GM12878 (cell line): ENCODE data around the gene KAT2B. TPM values are rescaled to one million over a fixed set of nuclear protein-coding genes. Genes with fewer than 3 reads are reported as not detected.

Experiments used
- ATAC-seq: fragments of 200-7000 bp; cut with Tn5 transposase; 3 replicates; pipeline ENCODE4 v1.9.1; 2020; ENCODE audit warnings: mild to moderate bottlenecking, moderate library complexity
- BruUV-seq: library from RNA; stranded (reverse); fragments of 400-500 nt; replicated peaks from 2 replicates; lab custom pipeline; 2021; lab: Mats Ljungman, UMichigan
- CTCF ChIA-PET: fragments of 300-600 bp; sonication (Branson Sonifier 250); formaldehyde crosslinking; extraction: SDS; loops from one replicate; lab custom pipeline; 2021; ENCODE audit warnings: inconsistent platforms; lab: Yijun Ruan, JAX
- POLR2A ChIA-PET: fragments of 350-600 bp; formaldehyde crosslinking; extraction: SDS; loops from one replicate; lab custom pipeline; 2021; ENCODE audit warnings: inconsistent platforms; lab: Charles Lee
- RAD21 ChIA-PET: fragments of 300-600 bp; sonication (Branson Sonifier 250); formaldehyde crosslinking; loops from one replicate; lab custom pipeline; 2023; ENCODE audit warnings: antibody characterized with exemption; ENCODE audit not compliant: unreplicated experiment; lab: Charles Lee
- SMC1A ChIA-PET: fragments of 300-600 bp; sonication (Branson Sonifier 250); formaldehyde crosslinking; loops from one replicate; lab custom pipeline; 2023; ENCODE audit not compliant: unreplicated experiment, uncharacterized antibody; lab: Charles Lee
- DNase-seq: peaks from one replicate; pipeline ENCODE4 v3.0.0-alpha.2; 2011; ENCODE audit warnings: low read depth, low spot score
- FAIRE-seq: peaks from 3 replicates; lab custom pipeline; 2011; peaks lifted over from hg19 to GRCh38; lab: Jason Lieb, UNC
- H2AFZ ChIP-seq: 2 replicates; pipeline ENCODE4 v1.6.0; 2011; ENCODE audit warnings: low read depth, low read length, control low read depth; ENCODE audit not compliant: control insufficient read depth
- H3K27ac ChIP-seq: 2 replicates; pipeline ENCODE4 v1.5.1; 2011; ENCODE audit warnings: control low read depth; ENCODE audit not compliant: control insufficient read depth, insufficient read depth
- H3K27me3 ChIP-seq, 2 experiments: replicated peaks in 1 of 2; 2 replicates each; pipeline versions ENCODE4 v1.6.0 to v1.6.1; 2011; ENCODE audit warnings: low read length in 1 of 2; ENCODE audit not compliant: control insufficient read depth in 2 of 2, insufficient read depth in 2 of 2
- H3K36me3 ChIP-seq, 2 experiments: 2 replicates each; pipeline ENCODE4 v1.5.1; 2011; ENCODE audit warnings: low read length in 1 of 2; ENCODE audit not compliant: control insufficient read depth in 2 of 2, insufficient read depth in 2 of 2
- H3K4me1 ChIP-seq: 2 replicates; pipeline ENCODE4 v1.6.1; 2011; ENCODE audit warnings: mild to moderate bottlenecking, low read length, moderate library complexity, mixed read lengths; ENCODE audit not compliant: control insufficient read depth, insufficient read depth
- H3K4me2 ChIP-seq: 2 replicates; pipeline ENCODE4 v1.6.0; 2011; ENCODE audit warnings: control low read depth; ENCODE audit not compliant: control insufficient read depth, insufficient read depth
- H3K4me3 ChIP-seq: fragments of 200-600 bp; sonication (generic); 2 replicates; pipeline ENCODE4 v1.5.1; 2016
- H3K79me2 ChIP-seq: 2 replicates; pipeline ENCODE4 v1.6.0; 2011; ENCODE audit warnings: low read length; ENCODE audit not compliant: control insufficient read depth, insufficient read depth
- H3K9ac ChIP-seq: 2 replicates; pipeline ENCODE4 v1.8.0; 2011; ENCODE audit warnings: low read length, control low read depth, mixed read lengths; ENCODE audit not compliant: control insufficient read depth, insufficient read depth
- H3K9me3 ChIP-seq: replicated peaks from 3 replicates; pipeline ENCODE4 v1.5.1; 2011; ENCODE audit warnings: mild to moderate bottlenecking, low read length; ENCODE audit not compliant: control insufficient read depth, insufficient read depth
- H4K20me1 ChIP-seq: 2 replicates; pipeline ENCODE4 v1.6.0; 2011; ENCODE audit not compliant: control insufficient read depth, insufficient read depth
- CEBPB ChIP-seq, 2 experiments: fragments of 150-350 bp in 1 of 2; IDR thresholded peaks; 2 replicates each; pipeline ENCODE4 v1.6.1; 2012 to 2014; ENCODE audit warnings: low read depth in 2 of 2, low read length in 2 of 2, borderline replicate concordance in 1 of 2, inconsistent platforms in 1 of 2
- HDAC2 ChIP-seq: fragments of 200-600 bp; sonication (generic); IDR thresholded peaks from 2 replicates; pipeline ENCODE4 v1.6.1; 2017
- MEF2B ChIP-seq: fragments of 450-650 bp; IDR thresholded peaks from 2 replicates; pipeline ENCODE4 v1.6.1; 2018; ENCODE audit warnings: mild to moderate bottlenecking, moderate library complexity; ENCODE audit not compliant: partially characterized antibody, poor library complexity, severe bottlenecking
- NKRF ChIP-seq: fragments of 450-650 bp; conservative IDR thresholded peaks from 2 replicates; pipeline ENCODE4 v1.6.1; 2017; ENCODE audit warnings: mild to moderate bottlenecking, moderate library complexity
- NR2C2 ChIP-seq: IDR thresholded peaks from 2 replicates; pipeline ENCODE4 v1.6.1; 2011; ENCODE audit warnings: borderline replicate concordance, low read depth; ENCODE audit not compliant: control insufficient read depth, insufficient read length
- RUNX3 ChIP-seq: IDR thresholded peaks from 2 replicates; pipeline ENCODE4 v1.6.1; 2012; ENCODE audit warnings: low read length, inconsistent platforms
- SIN3A ChIP-seq: IDR thresholded peaks from 2 replicates; pipeline ENCODE4 v1.6.1; 2012; ENCODE audit warnings: low read depth, low read length, improper control_type of control experiment
- ZBED1 ChIP-seq: IDR thresholded peaks from 2 replicates; pipeline ENCODE4 v1.6.1; 2016; ENCODE audit warnings: borderline replicate concordance
- WGBS: methylation state at CpG from one replicate; pipeline ENCODE4 v1.1.6; 2016; ENCODE audit warnings: low lambda C conversion rate; ENCODE audit not compliant: insufficient replicate concordance, insufficient coverage; ENCODE audit errors: missing lambda C conversion rate; 5-methylcytosine and 5-hydroxymethylcytosine counted together
- in situ Hi-C: fragments of 300-500 bp; cut with MboI; formaldehyde crosslinking; loops from 9 replicates; pipeline ENCODE4 v1.14.3; 2018; ENCODE audit warnings: mixed read lengths
- intact Hi-C: fragments of 100-400 bp; cut with micrococcal nuclease; formaldehyde crosslinking; loops from one replicate; pipeline ENCODE4 v1.14.2; 2022; ENCODE audit not compliant: unreplicated experiment
- polyA plus RNA-seq, 11 experiments: library from polyadenylated mRNA; depleted of rRNA in 4 of 11; unstranded in 6 of 11; stranded (reverse) in 5 of 11; fragments of >200 nt; fragmentation: Nextera tagmentation in 4 of 11; fragmentation: Illumina TruSeq in 1 of 11; extraction: Ambion mirVana in 4 of 11; extraction: Trizol in 1 of 11; gene quantifications; 1 replicate in 1 of 11; 2 replicates in 10 of 11; pipeline versions ENCODE4 v1.2.1 to v1.2.3, GENCODE V29; 2011 to 2016; ENCODE audit warnings: inconsistent platforms in 2 of 11, missing spikeins in 2 of 11, low read depth in 1 of 11
- total RNA-seq, 4 experiments: library from RNA; depleted of rRNA in 3 of 4; stranded (reverse); fragments of >200 nt in 3 of 4; fragmentation: Illumina TruSeq in 1 of 4; extraction: Trizol in 1 of 4; gene quantifications; 2 replicates each; pipeline versions ENCODE4 v1.2.1 to v1.2.3, GENCODE V29; 2013 to 2021

The KAT2B gene
- total and polyA plus RNA-seq, 10 of the 15 experiments (the other 5 are each of a cell fraction or from before 2014, with no cell fraction given) = 2.9 to 15.2 (median 10.2) TPM

- Histone ChIP-seq H3K4me1 (peaks cover 25% of the 10 kb centered on the region), H3K27me3 (no peaks in the 10 kb centered on the region), H3K79me2 (peaks cover 3% of the 10 kb centered on the region), H2AFZ (peak overlapping the region; percentile 68), H3K36me3 (no peaks in the 10 kb centered on the region), H3K4me3 (peak overlapping the region; percentile 62), H3K27ac (peak overlapping the region; percentile 27), H4K20me1 (no peaks in the 10 kb centered on the region), H3K9me3 (no peaks in the 10 kb centered on the region), H3K4me2 (peak overlapping the region; percentile 96), H3K9ac (peak overlapping the region; percentile 42)
- ATAC-seq = peak; percentile 5
- 28% methylated on average over 9 of the region's 9 CpGs for WGBS
- SMC1A ChIA-PET = no interaction called here
- no TSS peak for BruUV-seq
- POLR2A ChIA-PET = no interaction called here
- intact Hi-C loops = loop anchor here (2.0 kb wide), 1 partner anchor 79 kb away; no protein-coding TSS in a partner anchor
- RAD21 ChIA-PET = no interaction called here
- CTCF ChIA-PET = no interaction called here
- FAIRE-seq = no peak
- TF ChIP-seq ZBED1 = no peak
- TF ChIP-seq HDAC2 = no peak
- no peak for TF ChIP-seq CEBPB (IDR thresholded peaks at IDR 0.05; ENCODE audit: borderline replicate concordance in 1 of 2, low read depth in 2 of 2, low read length in 2 of 2)
- no peak for TF ChIP-seq NKRF
- no peak for TF ChIP-seq NR2C2
- no peak for TF ChIP-seq SIN3A
- peak; percentile 48 for TF ChIP-seq RUNX3
- TF ChIP-seq MEF2B = no peak
- in situ Hi-C loops = loop anchor here (10.0 kb wide), 1 partner anchor 137 kb away; the partner anchor contains the start of gene SGO1
- DNase-seq = no peak
Measured at GRCh38 chr3:20047976-20048883, 8.0 kb downstream of the KAT2B start.
